CD4-positive, alpha-beta T cell treated with Interleukin-4 for 4 hours (primary cell): Measurements from ENCODE around the gene MID2.
"Not testable (repeated sequence)": the region's sequence is repeated elsewhere in the genome, so short reads cannot be mapped to it uniquely, and the experiment has no call there.

ENCODE experiments used
- DNase-seq: peaks from one replicate; pipeline ENCODE4 v3.0.0-alpha.2; 2020

The MID2 gene, protein sequence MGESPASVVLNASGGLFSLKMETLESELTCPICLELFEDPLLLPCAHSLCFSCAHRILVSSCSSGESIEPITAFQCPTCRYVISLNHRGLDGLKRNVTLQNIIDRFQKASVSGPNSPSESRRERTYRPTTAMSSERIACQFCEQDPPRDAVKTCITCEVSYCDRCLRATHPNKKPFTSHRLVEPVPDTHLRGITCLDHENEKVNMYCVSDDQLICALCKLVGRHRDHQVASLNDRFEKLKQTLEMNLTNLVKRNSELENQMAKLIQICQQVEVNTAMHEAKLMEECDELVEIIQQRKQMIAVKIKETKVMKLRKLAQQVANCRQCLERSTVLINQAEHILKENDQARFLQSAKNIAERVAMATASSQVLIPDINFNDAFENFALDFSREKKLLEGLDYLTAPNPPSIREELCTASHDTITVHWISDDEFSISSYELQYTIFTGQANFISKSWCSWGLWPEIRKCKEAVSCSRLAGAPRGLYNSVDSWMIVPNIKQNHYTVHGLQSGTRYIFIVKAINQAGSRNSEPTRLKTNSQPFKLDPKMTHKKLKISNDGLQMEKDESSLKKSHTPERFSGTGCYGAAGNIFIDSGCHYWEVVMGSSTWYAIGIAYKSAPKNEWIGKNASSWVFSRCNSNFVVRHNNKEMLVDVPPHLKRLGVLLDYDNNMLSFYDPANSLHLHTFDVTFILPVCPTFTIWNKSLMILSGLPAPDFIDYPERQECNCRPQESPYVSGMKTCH

DNA sequence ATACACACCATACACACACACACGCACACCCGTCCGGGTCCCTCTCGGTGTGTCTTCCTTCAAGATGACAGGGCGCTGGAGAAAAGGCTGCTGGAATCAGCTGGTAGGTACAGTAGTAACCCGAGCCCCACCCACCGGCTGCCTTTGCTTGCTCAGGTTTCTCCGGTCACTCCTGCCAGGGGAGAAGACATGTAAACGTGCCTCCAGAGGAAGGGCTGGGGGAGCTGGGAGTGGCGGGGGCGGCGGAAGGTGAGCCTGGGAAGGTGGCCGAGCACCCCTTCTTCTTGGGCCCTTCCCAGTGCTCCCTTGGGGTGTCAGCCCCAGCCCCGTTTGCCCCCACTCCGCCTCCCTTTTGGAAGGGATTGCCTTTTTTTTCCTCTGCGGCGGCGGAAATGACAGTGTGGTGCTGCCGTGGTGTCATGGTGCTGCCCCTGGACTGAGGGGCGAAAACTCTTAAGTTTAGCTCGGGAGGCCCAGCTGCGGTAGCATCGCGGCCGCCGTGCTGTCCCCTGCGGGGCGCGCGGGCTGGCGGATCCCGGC is at the start of gene MID2:
Gene MID2 (plus strand): TSS at position 169 of the 540 bp plus-strand sequence. CDS start 561 bp downstream, outside the sequence.
- DNase-seq = peak; percentile 48

DNA sequence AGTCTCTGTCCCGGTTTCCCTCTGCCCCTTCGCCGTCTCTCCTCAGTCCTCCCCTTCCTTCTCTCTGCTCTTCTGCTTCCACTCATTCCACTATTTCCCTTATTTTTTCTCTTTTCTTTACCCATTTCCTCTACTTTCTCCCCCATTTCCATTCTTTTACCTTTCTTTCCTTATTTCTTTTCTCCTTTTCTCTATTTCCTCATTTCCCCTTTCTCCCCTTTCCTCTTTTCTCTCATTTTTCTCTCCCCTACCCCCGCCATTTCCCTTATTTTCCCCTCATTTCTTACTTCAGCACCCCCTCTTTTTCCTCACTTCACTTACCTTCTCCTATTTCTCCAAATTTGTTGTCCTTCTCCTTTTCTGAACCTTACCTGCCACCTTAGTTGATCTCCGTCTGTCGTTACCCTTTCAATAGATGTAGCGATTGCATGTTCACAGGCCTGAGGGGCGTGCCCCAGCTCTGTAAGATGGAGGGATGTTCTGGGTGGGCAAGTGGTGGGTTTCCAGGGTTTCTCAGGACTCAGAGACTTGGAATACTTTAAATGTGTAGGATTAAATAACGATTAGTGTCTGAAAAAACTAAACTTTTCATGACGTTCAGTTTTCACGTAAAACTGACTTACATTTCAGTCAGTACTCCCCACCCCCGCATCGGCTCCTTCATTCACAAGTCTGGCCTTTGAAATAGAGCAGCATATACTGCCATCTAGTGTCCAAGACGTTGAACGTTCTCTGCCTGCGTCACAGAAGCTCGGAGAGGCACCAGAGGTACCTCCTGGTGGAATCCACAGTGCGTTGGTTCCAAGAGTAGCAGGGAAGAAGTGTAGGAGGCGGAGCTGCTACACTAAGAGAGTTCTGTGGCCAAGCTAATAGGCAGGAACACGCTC is 48.8 kb upstream of the MID2 start:
- DNase-seq = peak; percentile 81

DNA sequence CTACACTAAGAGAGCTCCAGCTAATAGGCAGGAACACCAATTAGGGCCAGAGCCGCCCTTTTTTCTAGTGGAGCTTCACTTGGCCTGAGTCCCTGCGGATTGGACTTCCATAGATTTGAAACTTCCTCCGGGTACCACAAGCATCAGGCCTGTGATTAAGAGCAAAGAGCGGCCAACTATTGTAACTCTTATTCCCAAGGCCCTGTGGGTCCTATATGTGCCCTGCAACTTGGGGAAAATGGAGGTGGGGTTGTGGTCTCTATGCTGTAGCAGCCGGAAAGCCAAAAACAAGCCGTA is 48.2 kb upstream of the MID2 start, which contains the start of gene NCBP2L:
Gene NCBP2L (plus strand): TSS at position 198 of the 297 bp plus-strand sequence. CDS start 16,488 bp downstream, outside the sequence.
- no peak for DNase-seq

DNA sequence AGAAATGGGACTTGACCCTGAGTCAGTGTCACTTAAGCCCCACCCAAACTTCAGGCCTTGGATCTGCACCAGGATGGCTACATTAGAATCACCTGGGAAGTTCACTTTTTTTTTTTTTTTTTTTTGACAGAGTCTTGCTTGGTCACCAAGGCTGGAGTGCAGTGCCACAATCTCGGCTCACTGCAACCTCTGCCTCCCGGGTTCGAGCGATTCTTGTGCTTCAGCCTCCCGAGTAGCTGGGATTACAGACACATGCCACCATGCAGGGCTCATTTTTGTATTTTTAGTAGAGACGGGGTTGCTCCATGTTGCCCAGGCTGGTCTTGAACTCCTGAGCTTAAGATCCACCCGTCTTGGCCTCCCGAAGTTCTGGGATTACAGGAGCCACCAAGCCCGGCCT is 45.1 kb upstream of the MID2 start:
- DNase-seq = no peak

DNA sequence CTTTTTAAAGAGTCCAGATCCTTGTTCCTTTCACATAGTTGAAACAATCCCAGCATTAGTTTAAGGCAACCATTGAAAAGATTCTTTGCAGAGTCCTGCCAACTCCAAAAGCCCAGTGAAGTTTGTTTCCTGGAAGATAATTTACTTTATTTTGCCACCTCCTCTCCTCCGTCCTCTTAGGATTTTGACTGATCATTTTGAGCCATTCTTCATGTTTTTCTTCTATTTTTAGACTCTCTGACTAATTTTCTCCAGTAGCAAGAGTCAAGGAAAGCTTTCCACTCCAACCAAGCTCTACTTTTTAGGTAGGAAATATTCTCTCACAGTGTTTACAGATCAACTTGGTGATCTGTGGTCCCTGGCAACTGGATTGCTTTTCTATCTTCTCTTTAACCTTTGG is 37.8 kb upstream of the MID2 start:
- no peak for DNase-seq

DNA sequence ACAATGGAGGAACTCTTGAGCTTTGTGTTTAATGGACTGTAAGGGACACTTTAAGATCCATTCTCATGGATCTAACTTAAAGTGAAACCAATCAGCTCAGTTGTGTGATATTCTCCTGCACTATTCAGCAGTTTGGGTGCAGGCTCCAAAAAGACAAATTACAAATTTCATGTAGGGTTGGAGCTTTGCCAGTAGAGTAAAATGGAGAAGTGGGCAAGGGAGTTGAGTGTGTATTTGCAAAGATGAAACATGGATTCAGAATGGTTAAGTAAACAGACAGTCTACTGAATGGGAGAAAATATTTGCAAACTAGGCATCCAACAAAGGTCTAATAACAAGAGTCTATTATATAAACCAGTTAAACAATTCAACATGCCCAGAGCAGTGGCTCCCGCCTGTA is 21.2 kb upstream of the MID2 start:
- no peak for DNase-seq

DNA sequence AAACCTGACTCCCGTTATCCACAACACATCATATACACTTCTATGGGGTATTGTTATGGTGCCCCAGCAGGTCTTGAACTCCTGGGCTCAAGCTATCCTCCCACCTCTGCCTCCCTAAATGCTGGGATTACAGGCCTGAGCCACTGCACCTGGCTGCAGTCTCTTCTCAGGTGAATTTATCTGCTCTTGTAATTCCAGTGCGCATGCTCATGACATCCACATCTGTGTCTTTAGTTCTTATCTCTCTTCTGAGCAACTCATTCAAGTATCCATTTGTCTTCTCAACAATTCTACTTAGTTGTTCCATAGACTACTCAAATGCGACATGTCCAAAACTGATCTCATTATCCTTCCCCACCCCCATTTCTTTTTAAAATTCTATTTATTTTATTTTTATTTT is 20.5 kb upstream of the MID2 start:
- no peak for DNase-seq

DNA sequence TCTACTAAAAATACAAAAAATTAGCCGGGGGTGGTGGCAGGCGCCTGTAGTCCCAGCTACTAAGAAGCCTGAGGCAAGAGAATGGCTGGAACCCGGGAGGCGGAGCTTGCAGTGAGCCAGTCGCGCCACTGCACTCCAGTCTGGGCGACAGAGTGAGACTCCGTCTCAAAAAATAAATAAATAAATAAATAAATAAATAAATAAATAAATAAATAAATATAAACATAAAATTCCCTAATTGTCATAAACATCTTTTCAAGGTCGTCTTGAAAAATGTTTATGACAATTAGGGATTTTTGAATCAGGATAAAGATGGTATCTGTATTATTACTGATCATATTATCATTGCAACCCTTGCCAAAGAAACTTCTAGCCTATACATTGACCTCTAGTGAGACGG is 15.6 kb upstream of the MID2 start:
- DNase-seq = not testable (repeated sequence)

DNA sequence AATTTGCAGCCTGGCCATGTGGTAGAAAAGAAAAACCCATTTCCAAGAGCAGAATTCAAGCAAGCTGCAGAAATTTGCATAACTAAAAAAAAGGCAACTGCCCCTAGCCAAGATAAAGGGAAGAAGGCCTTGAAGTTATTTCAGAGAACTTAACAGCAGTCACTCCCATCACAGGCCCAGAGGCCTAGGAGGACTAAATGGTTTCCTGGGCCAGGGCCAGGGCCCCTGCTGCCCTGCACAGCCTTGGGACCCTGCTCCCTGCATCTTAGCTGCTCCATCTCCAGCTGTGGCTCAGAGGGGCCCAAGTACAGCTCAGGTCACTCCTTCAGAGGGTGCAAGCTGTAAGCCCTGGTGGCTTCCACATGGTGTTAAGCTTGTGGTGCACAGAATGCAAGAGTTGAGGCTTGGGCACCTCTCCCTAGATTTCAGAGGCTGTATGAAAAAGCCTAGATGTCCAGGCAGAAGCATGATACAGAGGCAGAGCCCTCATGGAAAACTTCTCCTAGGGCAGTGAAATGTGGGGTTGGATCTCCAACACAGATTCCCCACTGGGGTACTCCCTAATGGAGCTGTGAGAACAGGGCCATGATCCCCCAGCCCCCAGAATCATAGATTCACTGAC is 6.7 kb upstream of the MID2 start:
- DNase-seq = no peak

DNA sequence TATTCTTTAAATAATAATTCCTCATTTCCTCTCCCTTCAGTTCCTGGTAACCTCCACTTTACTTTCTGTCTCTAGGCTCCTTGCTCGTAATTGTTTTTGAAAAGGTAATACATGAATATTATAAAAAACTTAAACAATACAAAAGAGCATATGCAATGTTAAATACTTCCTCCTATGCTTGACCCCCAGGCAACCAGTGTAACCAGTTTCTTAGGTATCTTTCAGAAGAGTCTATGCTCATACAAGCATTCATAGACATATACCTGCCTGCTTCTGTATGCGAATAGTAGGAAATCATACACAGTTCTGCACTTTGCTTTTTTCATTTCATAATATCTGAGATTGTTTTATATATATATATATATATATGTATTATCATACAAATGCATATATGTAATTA is 2.6 kb upstream of the MID2 start:
- DNase-seq = no peak

DNA sequence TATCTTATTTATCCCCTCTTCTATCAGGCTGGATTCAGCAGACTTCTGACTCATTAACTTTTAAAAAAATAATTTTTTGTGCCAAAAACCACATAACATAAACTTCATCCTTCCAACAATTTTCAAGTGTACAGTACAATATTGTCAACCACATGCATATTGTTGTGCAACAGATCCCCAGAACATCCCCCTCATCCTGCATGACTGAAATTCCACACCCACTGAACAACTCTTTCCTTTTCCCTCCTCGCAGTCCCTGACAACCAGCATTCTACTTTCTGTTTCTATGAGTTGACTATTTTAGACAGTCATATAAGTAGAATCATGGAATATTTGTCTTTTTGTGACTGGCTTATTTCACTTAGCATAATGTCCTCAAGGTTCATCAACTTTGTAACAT is 2.2 kb upstream of the MID2 start:
- no peak for DNase-seq

DNA sequence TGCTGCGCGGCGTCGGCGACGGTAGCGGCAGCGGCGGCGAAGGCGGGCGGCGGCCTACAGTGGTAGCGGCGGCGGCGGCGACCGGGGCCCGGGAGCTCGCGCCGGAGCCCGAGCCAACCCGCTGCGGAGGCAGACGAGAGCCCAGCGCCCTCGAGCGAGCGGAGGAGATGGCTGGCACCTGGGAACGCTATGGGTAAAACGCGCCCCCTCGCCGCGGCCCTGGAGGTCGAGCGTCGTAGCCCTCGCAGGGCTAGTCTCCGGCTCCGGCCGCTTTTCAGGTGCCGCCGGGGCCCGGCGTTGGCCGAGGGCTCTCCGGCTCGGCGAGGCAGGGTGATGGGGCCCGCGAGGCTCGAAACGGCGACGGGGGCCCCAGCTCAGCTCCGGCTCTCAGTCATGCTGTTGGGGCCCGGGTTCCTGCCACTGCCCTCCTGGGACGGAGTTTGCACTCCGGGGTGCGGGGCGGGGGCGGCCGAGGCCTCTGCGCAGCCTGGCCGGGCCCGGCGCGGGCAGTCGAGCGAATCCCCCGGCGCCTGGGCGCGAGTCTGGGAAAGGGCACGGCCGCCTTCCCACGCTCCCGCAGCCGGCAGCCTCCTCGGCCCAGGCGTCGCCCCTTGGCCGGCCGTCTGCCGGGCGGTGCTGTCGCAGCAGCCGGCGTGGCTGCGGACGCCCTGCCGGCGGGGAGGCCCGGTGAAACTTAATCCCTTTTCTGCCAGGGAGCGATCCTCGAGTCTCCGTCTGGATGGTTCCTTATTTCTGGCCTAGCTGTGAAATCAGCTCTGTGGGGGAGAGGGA is 768 bp downstream of the MID2 start:
- DNase-seq = peak; percentile 31

DNA sequence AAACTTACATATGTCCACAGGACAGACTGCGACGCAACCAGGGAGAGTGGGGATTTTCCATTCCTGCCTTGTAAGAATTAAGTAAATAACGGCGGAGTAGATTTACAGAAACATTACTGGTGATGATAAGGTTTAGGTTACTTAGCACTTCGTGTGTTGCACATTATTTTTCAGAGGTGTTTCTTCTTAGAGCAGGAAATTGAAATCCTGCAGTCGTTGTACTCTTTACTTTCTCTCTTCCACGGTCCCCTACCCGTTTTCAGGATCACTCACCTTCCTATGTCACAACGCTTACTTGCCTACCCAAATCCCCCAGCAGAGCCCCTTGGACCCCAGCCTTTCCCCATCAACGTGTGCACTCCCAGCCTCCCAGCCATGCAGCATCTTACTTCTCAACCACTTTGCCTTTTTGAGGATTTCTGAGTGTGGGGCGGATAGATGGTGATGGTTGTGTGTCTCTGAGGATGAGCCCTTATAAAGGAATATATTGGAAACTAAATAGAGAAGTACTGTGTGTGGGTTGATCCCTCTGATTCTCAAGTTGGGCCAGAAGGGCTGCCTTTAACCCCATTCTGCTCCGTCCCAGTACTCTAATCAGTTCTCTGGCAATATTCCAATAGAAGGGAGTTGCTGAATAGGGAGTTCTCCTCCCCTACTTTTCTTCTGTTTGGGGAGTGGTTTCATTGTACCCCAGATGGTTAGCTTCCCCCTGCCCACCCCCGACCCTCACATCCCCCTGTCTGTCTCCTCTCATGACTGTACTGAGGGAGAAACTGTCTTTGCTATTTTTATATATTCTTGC is 1.6 kb downstream of the MID2 start:
- peak; percentile 0 for DNase-seq

DNA sequence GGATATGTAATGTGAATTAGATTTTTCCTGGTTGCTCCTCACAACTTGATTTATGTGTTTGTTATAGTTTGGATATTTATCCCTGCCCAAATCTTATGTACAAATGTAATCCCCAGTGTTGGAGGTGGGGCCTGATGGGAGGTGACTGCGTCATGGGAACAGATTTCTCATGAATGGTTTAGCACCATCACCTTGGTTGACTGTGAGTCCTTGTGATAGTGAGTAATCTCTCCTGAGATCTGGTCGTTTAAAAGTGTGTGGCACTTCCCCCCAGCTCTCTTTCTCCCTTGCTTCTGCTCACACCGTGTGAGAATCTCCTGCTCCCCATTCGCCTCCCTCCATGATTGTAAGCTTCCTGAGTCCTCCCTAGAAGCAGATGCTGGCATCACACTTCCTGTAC is 2.2 kb downstream of the MID2 start:
- DNase-seq = no peak

DNA sequence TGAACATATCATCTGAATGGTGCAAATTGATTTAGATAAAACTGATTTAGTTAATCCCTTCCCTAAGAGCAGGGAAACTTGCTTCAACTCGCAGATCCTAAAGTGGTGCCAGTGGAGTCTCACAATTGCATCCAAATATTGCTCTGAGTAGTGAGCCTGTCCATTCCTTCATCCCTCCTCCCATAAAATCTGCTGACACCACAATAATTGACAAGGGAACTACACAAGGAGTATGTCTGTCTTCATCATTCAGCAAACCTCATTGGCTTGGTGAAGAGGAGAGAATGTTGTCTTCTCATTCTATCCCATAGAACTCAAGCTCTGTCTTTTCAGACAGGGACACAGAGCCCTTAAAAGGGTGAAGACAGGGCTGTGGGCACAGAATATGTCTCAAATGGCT is 4.2 kb downstream of the MID2 start:
- no peak for DNase-seq

DNA sequence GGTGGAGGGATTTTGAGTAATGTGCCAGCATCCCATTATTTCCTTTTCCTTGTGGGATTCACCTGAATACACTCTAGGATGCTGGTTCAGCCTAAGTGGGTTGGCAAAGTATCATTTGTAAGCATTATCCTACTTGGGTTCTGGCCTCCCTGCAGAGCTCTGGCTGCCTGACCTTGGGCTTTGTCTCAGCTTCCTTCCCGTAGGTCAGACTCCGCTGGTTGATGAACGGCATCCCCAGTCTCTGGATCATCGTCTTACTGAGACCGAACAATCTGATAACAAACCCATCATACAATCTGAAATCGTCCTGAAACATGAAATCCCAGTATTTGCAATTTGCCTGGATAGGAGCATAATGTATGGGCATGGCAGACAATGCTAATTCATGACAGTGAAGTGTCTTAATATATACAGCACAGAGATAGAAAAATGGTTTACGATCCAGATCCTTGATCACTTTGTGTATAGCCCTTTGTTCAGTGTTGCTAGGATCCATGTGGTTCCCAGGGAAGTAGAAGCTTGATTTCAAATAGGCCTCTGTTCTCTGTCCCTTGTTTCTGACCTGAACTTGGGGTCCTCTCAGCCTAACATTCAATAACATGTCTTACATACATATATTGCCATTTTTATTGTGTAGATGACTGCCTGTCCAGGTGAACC is 5.5 kb downstream of the MID2 start:
- DNase-seq = no peak

DNA sequence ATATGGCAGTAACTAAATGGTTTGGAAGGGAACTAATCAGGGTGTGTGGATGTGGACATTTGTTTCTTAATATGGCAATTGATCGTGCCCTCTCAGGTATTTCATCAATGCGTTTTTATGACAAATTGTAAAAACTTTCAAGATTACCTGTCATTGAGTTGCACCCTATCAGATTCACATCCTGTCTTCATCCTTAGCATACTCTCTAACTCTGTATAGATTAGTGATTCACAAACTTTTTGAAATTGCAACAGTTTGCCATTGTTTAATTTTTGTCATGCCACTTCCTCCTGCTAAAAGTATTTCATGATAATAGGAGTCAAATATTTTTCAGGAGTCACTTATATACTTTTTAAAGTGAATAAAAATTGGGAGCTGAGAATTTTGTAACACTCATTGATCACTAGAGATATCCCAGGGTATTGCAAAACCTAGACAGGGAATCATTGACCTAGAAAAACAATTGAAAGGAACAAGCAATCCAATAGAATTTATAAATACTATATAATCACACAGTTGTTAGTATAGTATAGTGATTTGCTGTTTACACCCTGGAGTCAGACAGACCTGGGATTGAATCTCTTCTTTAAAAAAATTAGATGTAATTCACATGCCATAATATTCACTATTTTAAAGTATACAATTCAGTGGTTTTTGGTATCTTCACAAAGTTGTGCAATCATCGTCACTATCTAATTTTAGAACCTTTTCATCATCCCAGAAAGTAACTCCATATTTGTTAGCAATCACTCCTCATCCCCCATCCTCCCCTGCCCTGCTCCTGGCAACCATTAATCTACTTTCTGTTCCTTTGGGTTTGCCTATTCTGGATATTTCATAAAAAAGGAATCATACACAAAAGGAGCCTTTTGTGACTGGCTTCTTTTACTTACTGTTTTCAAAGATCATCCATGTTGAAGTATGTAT is 8.9 kb downstream of the MID2 start:
- DNase-seq = no peak

DNA sequence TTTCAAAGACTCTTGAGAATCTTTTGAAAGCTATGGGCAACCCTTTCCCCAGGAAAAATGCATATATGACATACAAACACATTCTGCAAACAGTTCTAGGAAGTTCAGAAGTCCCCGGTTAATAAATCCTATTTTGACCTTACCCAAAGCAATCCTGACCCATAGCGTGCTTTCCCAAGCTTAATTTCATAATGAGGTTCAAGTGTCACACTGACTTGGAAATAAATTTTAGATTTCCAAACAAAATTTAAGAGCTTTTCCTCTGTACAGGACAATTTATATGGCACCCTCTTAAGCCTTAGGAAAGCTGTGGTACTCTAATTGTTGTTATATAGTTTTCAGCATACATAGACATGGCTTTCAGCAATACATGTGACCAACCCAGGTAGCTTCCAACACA is 11.3 kb downstream of the MID2 start:
- DNase-seq = no peak

DNA sequence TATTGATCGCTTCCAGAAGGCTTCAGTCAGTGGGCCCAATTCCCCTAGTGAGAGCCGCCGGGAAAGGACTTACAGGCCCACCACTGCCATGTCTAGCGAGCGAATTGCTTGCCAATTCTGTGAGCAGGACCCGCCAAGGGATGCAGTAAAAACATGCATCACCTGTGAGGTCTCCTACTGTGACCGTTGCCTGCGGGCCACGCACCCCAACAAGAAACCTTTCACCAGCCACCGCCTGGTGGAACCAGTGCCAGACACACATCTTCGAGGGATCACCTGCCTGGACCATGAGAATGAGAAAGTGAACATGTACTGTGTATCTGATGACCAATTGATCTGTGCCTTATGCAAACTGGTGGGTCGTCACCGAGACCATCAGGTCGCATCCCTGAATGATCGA is 15.3 kb downstream of the MID2 start:
- no peak for DNase-seq
